Upper lobe of left lung (tissue), 6 donors: ENCODE data around the gene RNF214. TPM values are rescaled to one million over a fixed set of nuclear protein-coding genes. Genes with fewer than 3 reads are reported as not detected.
A peak's percentile ranks its signal among the peaks of the same experiment; 100 is the strongest.
"Not testable (repeated sequence)": the region's sequence is repeated elsewhere in the genome, so short reads cannot be mapped to it uniquely, and the experiment has no call there.

ENCODE experiments used
- ATAC-seq, 2 donors: fragments of 200-7000 bp; cut with Tn5 transposase; one replicate each; pipeline ENCODE4 v1.9.1; 2022; ENCODE audit warnings: mild to moderate bottlenecking in 2 of 2, moderate library complexity in 2 of 2; ENCODE audit not compliant: low FRiP score in 2 of 2
- DNase-seq, 2 donors: peaks; one replicate each; pipeline ENCODE4 v3.0.0-alpha.2; 2019 to 2020
- H3K27ac ChIP-seq, 4 donors: fragments of 200-600 bp; sonication (generic); one replicate each; pipeline ENCODE4 v1.5.1; 2016 to 2019
- H3K27me3 ChIP-seq, 4 donors: fragments of 200-600 bp; sonication (generic); one replicate each; pipeline ENCODE4 v1.5.1; 2017 to 2019
- H3K36me3 ChIP-seq, 4 donors: fragments of 200-600 bp; sonication (generic); one replicate each; pipeline ENCODE4 v1.5.1; 2016 to 2019
- H3K4me1 ChIP-seq, 4 donors: fragments of 200-600 bp; sonication (generic); one replicate each; pipeline ENCODE4 v1.5.1; 2018 to 2019
- H3K4me3 ChIP-seq, 4 donors: fragments of 200-600 bp; sonication (generic); one replicate each; pipeline ENCODE4 v1.5.1; 2017 to 2019; ENCODE audit warnings: mild to moderate bottlenecking in 2 of 4, moderate library complexity in 1 of 4
- H3K9me3 ChIP-seq, 4 donors: fragments of 200-600 bp; sonication (generic); one replicate each; pipeline ENCODE4 v1.5.1; 2018 to 2019
- CTCF ChIP-seq, 6 experiments: fragments of 450-650 bp in 4 of 6; fragments of 200-600 bp in 2 of 6; sonication (generic) in 2 of 6; IDR thresholded peaks; one replicate each; pipeline ENCODE4 v1.5.1; 2016 to 2019; ENCODE audit warnings: antibody characterized with exemption in 6 of 6
- EP300 ChIP-seq, 4 donors: sonication (generic); formaldehyde crosslinking; IDR thresholded peaks; one replicate each; pipeline ENCODE4 v1.5.1; 2017; ENCODE audit warnings: antibody characterized with exemption in 4 of 4, control low read depth in 2 of 4
- POLR2A ChIP-seq, 4 donors: fragments of 450-650 bp; IDR thresholded peaks; one replicate each; pipeline ENCODE4 v1.5.1; 2016 to 2017; ENCODE audit warnings: antibody characterized with exemption in 4 of 4, mild to moderate bottlenecking in 2 of 4
- POLR2AphosphoS5 ChIP-seq, 2 donors: sonication (generic); formaldehyde crosslinking; IDR thresholded peaks; one replicate each; pipeline ENCODE4 v1.5.1; 2017; ENCODE audit warnings: antibody characterized with exemption in 2 of 2
- WGBS, 2 donors: methylation state at CpG; one replicate each; pipeline ENCODE4 v1.1.5; 2017 to 2018; 5-methylcytosine and 5-hydroxymethylcytosine counted together
- total RNA-seq, 6 donors: library from RNA; depleted of rRNA in 4 of 6; stranded (reverse); fragments of >200 nt in 4 of 6; gene quantifications; one replicate each; pipeline versions ENCODE4 v1.1.0 to v1.2.1, GENCODE V29; 2016 to 2021
- donor health status: DM: no; HTN: no; CAD: no; lungs with moderate emphysema.
- donor health status: DM: no; HTN: yes; CAD: no; lungs with severe emphysema.

The RNF214 gene
- total RNA-seq, 6 donors from 2014 or later = 9.0 to 24.1 (median 19.8) TPM

- ATAC-seq (no peak), DNase-seq (no peak)
- no peaks in the 10 kb centered on the region for H3K27me3 ChIP-seq
- WGBS, 2 donors = 87 to 94% methylated on average over 2 of the region's 2 CpGs
- TF ChIP-seq POLR2AphosphoS5 (IDR thresholded peaks at IDR 0.05) (no peak), CTCF (IDR thresholded peaks at IDR 0.05) (no peak), EP300 (IDR thresholded peaks at IDR 0.05) (no peak), POLR2A (IDR thresholded peaks at IDR 0.05) (no peak)
- H3K4me3 ChIP-seq = no peak overlapping the region
- peaks cover 0 to 33% (median 2%) of the 10 kb centered on the region in 4 donors for H3K36me3 ChIP-seq
- H3K27ac ChIP-seq = no peak overlapping the region
- H3K4me1 ChIP-seq = no peaks in the 10 kb centered on the region
- H3K9me3 ChIP-seq = no peaks in the 10 kb centered on the region
These were observed 33.3 kb downstream of the RNF214 start for GRCh38 chr11:117265745-117266144.

GRCh38 chr11:117269856-117270255 lies 37.4 kb downstream of the RNF214 start:
- Histone ChIP-seq H3K9me3 (no peaks in the 10 kb centered on the region), H3K27ac (no peak overlapping the region), H3K27me3 (no peaks in the 10 kb centered on the region), H3K4me1 (no peaks in the 10 kb centered on the region), H3K36me3 (peaks cover 0 to 7% (median 0%) of the 10 kb centered on the region in 4 donors), H3K4me3 (no peak overlapping the region)
- 95 to 98% methylated on average over 2 of the region's 2 CpGs for WGBS, 2 donors
- ATAC-seq (no peak), DNase-seq (no peak)
- TF ChIP-seq POLR2AphosphoS5 (IDR thresholded peaks at IDR 0.05) (no peak), CTCF (IDR thresholded peaks at IDR 0.05) (no peak), EP300 (IDR thresholded peaks at IDR 0.05) (no peak), POLR2A (IDR thresholded peaks at IDR 0.05) (no peak)

- H3K9me3 ChIP-seq = no peaks in the 10 kb centered on the region
- WGBS, 2 donors = 94 to 96% methylated on average over 4 of the region's 4 CpGs
These were observed 38.7 kb downstream of the RNF214 start for GRCh38 chr11:117271208-117271607.

GRCh38 chr11:117272175-117272574 lies 39.7 kb downstream of the RNF214 start:
- not testable (repeated sequence) for H3K4me3 ChIP-seq, H3K9me3 ChIP-seq, DNase-seq, H3K27me3 ChIP-seq, H3K27ac ChIP-seq, H3K4me1 ChIP-seq, ATAC-seq, H3K36me3 ChIP-seq
- 96 to 98% methylated on average over 5 of the region's 5 CpGs for WGBS, 2 donors

More at GRCh38 chr11:117271208-117271607, 38.7 kb downstream of the RNF214 start:
- no peak for TF ChIP-seq CTCF (IDR thresholded peaks at IDR 0.05)
- no peak for TF ChIP-seq POLR2A (IDR thresholded peaks at IDR 0.05)
- no peak for TF ChIP-seq POLR2AphosphoS5 (IDR thresholded peaks at IDR 0.05)
- no peak for TF ChIP-seq EP300 (IDR thresholded peaks at IDR 0.05)
- Histone ChIP-seq H3K4me3 (no peak overlapping the region), H3K27ac (no peak overlapping the region), H3K4me1 (no peaks in the 10 kb centered on the region), H3K27me3 (no peaks in the 10 kb centered on the region), H3K36me3 (peaks cover 0 to 7% (median 3%) of the 10 kb centered on the region in 4 donors)
- DNase-seq (no peak), ATAC-seq (no peak)

- no peak for DNase-seq
- TF ChIP-seq EP300 (IDR thresholded peaks at IDR 0.05) = no peak
- TF ChIP-seq POLR2AphosphoS5 (IDR thresholded peaks at IDR 0.05) = no peak
- TF ChIP-seq POLR2A (IDR thresholded peaks at IDR 0.05) = no peak
- no peaks in the 10 kb centered on the region for H3K27me3 ChIP-seq
These were observed 41.2 kb downstream of the RNF214 start for GRCh38 chr11:117273550-117274289.

GRCh38 chr11:117278347-117278746 lies 45.9 kb downstream of the RNF214 start:
- Histone ChIP-seq H3K4me1 (no peaks in the 10 kb centered on the region), H3K27me3 (no peaks in the 10 kb centered on the region), H3K4me3 (no peak overlapping the region), H3K36me3 (peaks cover 0 to 33% (median 25%) of the 10 kb centered on the region in 4 donors), H3K9me3 (no peaks in the 10 kb centered on the region), H3K27ac (no peak overlapping the region)
- no peak for ATAC-seq
- DNase-seq = no peak
- no peak for TF ChIP-seq EP300 (IDR thresholded peaks at IDR 0.05)
- TF ChIP-seq POLR2A (IDR thresholded peaks at IDR 0.05) = no peak
- TF ChIP-seq CTCF (IDR thresholded peaks at IDR 0.05) = no peak
- no peak for TF ChIP-seq POLR2AphosphoS5 (IDR thresholded peaks at IDR 0.05)
- WGBS, 2 donors = 90 to 96% methylated on average over 2 of the region's 2 CpGs

More at GRCh38 chr11:117273550-117274289, 41.2 kb downstream of the RNF214 start:
- ATAC-seq = peak in 1 of 2 donors; percentile 53
- H3K4me3 ChIP-seq = no peak overlapping the region
- no peaks in the 10 kb centered on the region for H3K4me1 ChIP-seq
- H3K27ac ChIP-seq = no peak overlapping the region
- H3K36me3 ChIP-seq = peaks cover 0 to 7% (median 2%) of the 10 kb centered on the region in 4 donors
- WGBS, 2 donors = 79 to 84% methylated on average over 9 of the region's 9 CpGs
- H3K9me3 ChIP-seq = no peaks in the 10 kb centered on the region
